Liver (tissue), 9 donors: Measurements from ENCODE around the gene PAFAH1B2. TPM values are rescaled to one million over a fixed set of nuclear protein-coding genes. Genes with fewer than 3 reads are reported as not detected.

ENCODE experiments used
- DNase-seq: peaks from one replicate; pipeline ENCODE4 v3.0.0-alpha.2; 2017; ENCODE audit warnings: low spot score
- H3K27ac ChIP-seq, 2 donors: one replicate each; pipeline ENCODE4 v1.7.0; 2013; ENCODE audit warnings: inconsistent platforms in 2 of 2, low read length in 2 of 2, control low read depth in 1 of 2, low read depth in 1 of 2, mild to moderate bottlenecking in 1 of 2
- H3K27me3 ChIP-seq, 4 donors: one replicate each; pipeline versions ENCODE4 v1.6.1 to v1.7.0; 2013; ENCODE audit warnings: low read length in 3 of 4, inconsistent platforms in 1 of 4, mild to moderate bottlenecking in 1 of 4, moderate library complexity in 1 of 4; ENCODE audit not compliant: control insufficient read depth in 4 of 4, insufficient read depth in 4 of 4
- H3K36me3 ChIP-seq, 4 donors: one replicate each; pipeline versions ENCODE4 v1.6.1 to v1.7.0; 2013; ENCODE audit warnings: low read length in 3 of 4, mild to moderate bottlenecking in 3 of 4, low read depth in 1 of 4, moderate library complexity in 1 of 4; ENCODE audit not compliant: control insufficient read depth in 4 of 4, insufficient read depth in 3 of 4
- H3K4me1 ChIP-seq, 4 donors: one replicate each; pipeline versions ENCODE4 v1.6.1 to v1.7.0; 2013; ENCODE audit warnings: low read length in 3 of 4, mild to moderate bottlenecking in 3 of 4, moderate library complexity in 1 of 4; ENCODE audit not compliant: control insufficient read depth in 4 of 4, insufficient read depth in 4 of 4
- H3K4me3 ChIP-seq, 3 donors: one replicate each; pipeline versions ENCODE4 v1.6.1 to v1.7.0; 2013; ENCODE audit warnings: low read length in 3 of 3, control low read depth in 1 of 3, low read depth in 1 of 3, mild to moderate bottlenecking in 1 of 3
- H3K9ac ChIP-seq, 2 donors: one replicate each; pipeline ENCODE4 v1.7.0; 2013; ENCODE audit warnings: low read length in 2 of 2, mild to moderate bottlenecking in 2 of 2, moderate library complexity in 2 of 2, control low read depth in 1 of 2, low read depth in 1 of 2
- H3K9me3 ChIP-seq, 4 donors: one replicate each; pipeline versions ENCODE4 v1.6.1 to v1.7.0; 2013; ENCODE audit warnings: low read length in 3 of 4; ENCODE audit not compliant: control insufficient read depth in 4 of 4
- ATF3 ChIP-seq: IDR thresholded peaks from 2 replicates; pipeline ENCODE4 v1.6.1; 2016; ENCODE audit warnings: antibody characterized with exemption
- CTCF ChIP-seq: fragments of 150-350 bp; IDR thresholded peaks from 2 replicates; pipeline ENCODE4 v1.5.1; 2017; ENCODE audit warnings: improper control_type of control experiment, low read depth, low read length; ENCODE audit not compliant: missing input control
- EGR1 ChIP-seq, 2 donors: IDR thresholded peaks; 2 replicates each; pipeline ENCODE4 v1.6.1; 2016 to 2018; ENCODE audit warnings: antibody characterized with exemption in 2 of 2, low read depth in 2 of 2
- FOXA1 ChIP-seq: IDR thresholded peaks from 2 replicates; pipeline ENCODE4 v1.6.1; 2016; ENCODE audit warnings: antibody characterized with exemption
- FOXA2 ChIP-seq: IDR thresholded peaks from 2 replicates; pipeline ENCODE4 v1.6.1; 2016; ENCODE audit warnings: antibody characterized with exemption
- GABPA ChIP-seq, 2 donors: IDR thresholded peaks in 1 of 2; conservative IDR thresholded peaks in 1 of 2; 2 replicates each; pipeline ENCODE4 v1.6.1; 2016; ENCODE audit warnings: antibody characterized with exemption in 2 of 2, mild to moderate bottlenecking in 1 of 2, moderate library complexity in 1 of 2
- HNF4A ChIP-seq, 2 donors: conservative IDR thresholded peaks; 2 replicates each; pipeline ENCODE4 v1.6.1; 2016; ENCODE audit warnings: antibody characterized with exemption in 2 of 2, mild to moderate bottlenecking in 2 of 2
- HNF4G ChIP-seq: IDR thresholded peaks from 2 replicates; pipeline ENCODE4 v1.6.1; 2016; ENCODE audit warnings: antibody characterized with exemption
- JUND ChIP-seq, 2 donors: IDR thresholded peaks; 2 replicates each; pipeline ENCODE4 v1.6.1; 2016; ENCODE audit warnings: antibody characterized with exemption in 2 of 2
- MAX ChIP-seq: IDR thresholded peaks from 2 replicates; pipeline ENCODE4 v1.6.1; 2016; ENCODE audit warnings: antibody characterized with exemption
- NR2F2 ChIP-seq: IDR thresholded peaks from 2 replicates; pipeline ENCODE4 v1.6.1; 2016; ENCODE audit warnings: antibody characterized with exemption
- RAD21 ChIP-seq, 2 donors: IDR thresholded peaks; 2 replicates each; pipeline ENCODE4 v1.6.1; 2016; ENCODE audit warnings: antibody characterized with exemption in 2 of 2, mild to moderate bottlenecking in 2 of 2
- REST ChIP-seq: IDR thresholded peaks from 2 replicates; pipeline ENCODE4 v1.6.1; 2016; ENCODE audit warnings: antibody characterized with exemption, mild to moderate bottlenecking
- RXRA ChIP-seq, 2 donors: IDR thresholded peaks; 2 replicates each; pipeline ENCODE4 v1.6.1; 2017 to 2018; ENCODE audit warnings: antibody characterized with exemption in 2 of 2, mild to moderate bottlenecking in 1 of 2
- TAF1 ChIP-seq: conservative IDR thresholded peaks from 2 replicates; pipeline ENCODE4 v1.6.1; 2016; ENCODE audit warnings: antibody characterized with exemption, mild to moderate bottlenecking
- YY1 ChIP-seq: IDR thresholded peaks from 2 replicates; pipeline ENCODE4 v1.6.1; 2016; ENCODE audit warnings: antibody characterized with exemption, mild to moderate bottlenecking
- ZBTB33 ChIP-seq: IDR thresholded peaks from 2 replicates; pipeline ENCODE4 v1.6.1; 2016; ENCODE audit warnings: antibody characterized with exemption
- WGBS: extraction: QIAGEN DNeasy Blood & Tissue Kit; methylation state at CpG from one replicate; pipeline ENCODE4 v1.1.7; 2013; 5-methylcytosine and 5-hydroxymethylcytosine counted together
- polyA plus RNA-seq, 2 donors: library from polyadenylated mRNA; stranded (reverse) in 1 of 2; unstranded in 1 of 2; fragments of 200-250 nt in 1 of 2; fragments of >200 nt in 1 of 2; fragmentation: Nextera tagmentation in 1 of 2; extraction: Ambion mirVana in 1 of 2; gene quantifications; one replicate each; pipeline versions ENCODE4 v1.2.1 to v1.2.3, GENCODE V29; 2013 to 2015
- total RNA-seq, 2 donors: library from RNA; depleted of rRNA; stranded (reverse); fragments of >200 nt; gene quantifications; one replicate each; pipeline ENCODE4 v1.2.3, GENCODE V29; 2014
- donor health status: healthy.
- donor health status: healthy.
- donor health status: healthy.
- donor health status: healthy.
- donor health status: healthy.

Gene PAFAH1B2
- total and polyA plus RNA-seq, 4 donors, result 12.7 to 39.8 (median 24.9) TPM

- no peak overlapping the region for H3K27ac ChIP-seq
- no peak overlapping the region for H3K4me3 ChIP-seq
- no peaks in the 10 kb centered on the region for H3K27me3 ChIP-seq
- no peak overlapping the region for H3K9ac ChIP-seq
- WGBS, result 91% methylated on average over 13 of the region's 13 CpGs
- H3K9me3 ChIP-seq, result no peaks in the 10 kb centered on the region
- peaks cover 0 to 3% (median 0%) of the 10 kb centered on the region in 4 donors for H3K4me1 ChIP-seq
- TF ChIP-seq RXRA (IDR thresholded peaks at IDR 0.05) (no peak), HNF4A (conservative IDR thresholded peaks at IDR 0.05) (no peak), FOXA1 (no peak), HNF4G (no peak), EGR1 (IDR thresholded peaks at IDR 0.05; ENCODE audit: low read depth in 2 of 2) (no peak), RAD21 (IDR thresholded peaks at IDR 0.05) (no peak), TAF1 (no peak), GABPA (IDR thresholded peaks at IDR 0.05 in 1 of 2, conservative IDR thresholded peaks at IDR 0.05 in 1 of 2) (no peak), NR2F2 (no peak), FOXA2 (no peak), ATF3 (no peak)
- H3K36me3 ChIP-seq, result peaks cover 13 to 75% (median 25%) of the 10 kb centered on the region in 4 donors
- DNase-seq, result no peak
These were observed 43.3 kb downstream of the PAFAH1B2 start for GRCh38 chr11:117187428-117187798.

GRCh38 chr11:117187799-117188481, 43.9 kb downstream of the PAFAH1B2 start:
- no peaks in the 10 kb centered on the region for H3K27me3 ChIP-seq
- TF ChIP-seq FOXA1, result no peak
- TF ChIP-seq MAX, result no peak
- no peak for TF ChIP-seq JUND (IDR thresholded peaks at IDR 0.05)
- TF ChIP-seq ATF3, result no peak
- TF ChIP-seq YY1, result no peak
- H3K27ac ChIP-seq, result no peak overlapping the region
- peaks cover 0 to 3% (median 0%) of the 10 kb centered on the region in 4 donors for H3K4me1 ChIP-seq
- no peak overlapping the region for H3K9ac ChIP-seq
- peaks cover 16 to 76% (median 23%) of the 10 kb centered on the region in 4 donors for H3K36me3 ChIP-seq
- WGBS, result 96% methylated on average over 16 of the region's 16 CpGs
- no peak overlapping the region for H3K4me3 ChIP-seq
- DNase-seq, result no peak
- H3K9me3 ChIP-seq, result no peaks in the 10 kb centered on the region

GRCh38 chr11:117188620-117189081, 44.6 kb downstream of the PAFAH1B2 start:
- Histone ChIP-seq H3K36me3 (peaks cover 16 to 80% (median 25%) of the 10 kb centered on the region in 4 donors), H3K4me1 (peaks cover 0 to 3% (median 0%) of the 10 kb centered on the region in 4 donors), H3K27me3 (no peaks in the 10 kb centered on the region), H3K9ac (no peak overlapping the region), H3K27ac (no peak overlapping the region), H3K9me3 (no peaks in the 10 kb centered on the region), H3K4me3 (no peak overlapping the region)
- no peak for DNase-seq
- TF ChIP-seq FOXA2, result no peak
- TF ChIP-seq RAD21 (IDR thresholded peaks at IDR 0.05), result no peak
- TF ChIP-seq JUND (IDR thresholded peaks at IDR 0.05), result no peak
- no peak for TF ChIP-seq REST
- TF ChIP-seq HNF4A (conservative IDR thresholded peaks at IDR 0.05), result no peak
- no peak for TF ChIP-seq ATF3
- no peak for TF ChIP-seq CTCF
- TF ChIP-seq FOXA1, result no peak
- no peak for TF ChIP-seq NR2F2
- no peak for TF ChIP-seq YY1
- TF ChIP-seq EGR1 (IDR thresholded peaks at IDR 0.05; ENCODE audit: low read depth in 2 of 2), result no peak
- no peak for TF ChIP-seq HNF4G
- no peak for TF ChIP-seq MAX
- TF ChIP-seq ZBTB33, result no peak
- TF ChIP-seq TAF1, result no peak
- no peak for TF ChIP-seq GABPA (IDR thresholded peaks at IDR 0.05 in 1 of 2, conservative IDR thresholded peaks at IDR 0.05 in 1 of 2)
- 84% methylated on average over 20 of the region's 20 CpGs for WGBS
